OCI-LY1 (cell line): Measurements from ENCODE around the gene JCAD.

Experiments used
- H2AFZ ChIP-seq: fragments of 200-600 bp; sonication (generic), shearing (Covaris generic); 2 replicates; pipeline ENCODE4 v1.6.0; 2014; ENCODE audit warnings: antibody characterized with exemption, mild to moderate bottlenecking, low read length
- H3F3A ChIP-seq: fragments of 200-600 bp; sonication (generic), shearing (Covaris generic); 2 replicates; pipeline ENCODE4 v1.6.0; 2014; ENCODE audit warnings: mild to moderate bottlenecking, antibody characterized with exemption, low read length, moderate library complexity; ENCODE audit not compliant: insufficient read depth
- H3K27ac ChIP-seq: fragments of 200-600 bp; sonication (generic); 2 replicates; pipeline ENCODE4 v1.5.1; 2014; ENCODE audit warnings: low read length, mixed run types, mild to moderate bottlenecking, low read depth; ENCODE audit not compliant: poor library complexity, severe bottlenecking
- H3K27me3 ChIP-seq: fragments of 200-600 bp; sonication (generic); 2 replicates; pipeline ENCODE4 v1.6.0; 2014; ENCODE audit warnings: antibody characterized with exemption, mild to moderate bottlenecking, low read length, moderate library complexity; ENCODE audit not compliant: insufficient read depth
- H3K36me3 ChIP-seq: fragments of 200-600 bp; sonication (generic); 2 replicates; pipeline ENCODE4 v1.6.1; 2014; ENCODE audit warnings: mild to moderate bottlenecking, antibody characterized with exemption, low read length, moderate library complexity, mixed read lengths; ENCODE audit not compliant: insufficient read depth
- H3K4me1 ChIP-seq: fragments of 200-600 bp; sonication (generic); 2 replicates; pipeline ENCODE4 v1.5.1; 2014; ENCODE audit warnings: mild to moderate bottlenecking, low read length, moderate library complexity; ENCODE audit not compliant: insufficient read depth, severe bottlenecking
- H3K4me2 ChIP-seq: fragments of 200-600 bp; sonication (generic), shearing (Covaris generic); 2 replicates; pipeline ENCODE4 v1.6.1; 2014; ENCODE audit warnings: low read length
- H3K4me3 ChIP-seq: fragments of 200-600 bp; sonication (generic); 2 replicates; pipeline ENCODE4 v1.5.1; 2014; ENCODE audit warnings: low read length, low read depth, mild to moderate bottlenecking, mixed read lengths; ENCODE audit not compliant: poor library complexity, severe bottlenecking
- H3K79me2 ChIP-seq: fragments of 200-600 bp; shearing (Covaris generic); 2 replicates; pipeline ENCODE4 v1.6.1; 2016; ENCODE audit warnings: mixed run types, low read length, mixed read lengths; ENCODE audit not compliant: insufficient read depth
- H3K9ac ChIP-seq: fragments of 200-600 bp; sonication (generic), shearing (Covaris generic); 2 replicates; pipeline ENCODE4 v1.6.1; 2014; ENCODE audit warnings: mild to moderate bottlenecking, low read length, mixed read lengths
- H3K9me2 ChIP-seq: fragments of 200-600 bp; sonication (generic), shearing (Covaris generic); 2 replicates; pipeline ENCODE4 v1.6.1; 2014; ENCODE audit warnings: low read depth, mild to moderate bottlenecking, low read length, mixed read lengths
- H3K9me3 ChIP-seq: fragments of 200-600 bp; shearing (Covaris generic); 2 replicates; pipeline ENCODE4 v1.6.1; 2014; ENCODE audit warnings: low read length, mixed read lengths
- H4K20me1 ChIP-seq: fragments of 200-600 bp; sonication (generic), shearing (Covaris generic); 2 replicates; pipeline ENCODE4 v1.6.0; 2016; ENCODE audit warnings: mild to moderate bottlenecking, low read length; ENCODE audit not compliant: insufficient read depth
- EZH2 ChIP-seq: fragments of 200-600 bp; sonication (generic), shearing (Covaris generic); IDR thresholded peaks from 2 replicates; pipeline ENCODE4 v1.8.0; 2017; ENCODE audit warnings: borderline replicate concordance, mixed run types, mild to moderate bottlenecking, antibody characterized with exemption, low read length, moderate library complexity, mixed read lengths
- TF ChIP-seq, protein P1 (sequence below): fragments of 200-600 bp; sonication (generic), shearing (Covaris generic); IDR thresholded peaks from 2 replicates; pipeline ENCODE4 v1.5.1; 2017; ENCODE audit warnings: mild to moderate bottlenecking, antibody characterized with exemption, low read length, moderate library complexity, mixed read lengths

Gene JCAD

DNA sequence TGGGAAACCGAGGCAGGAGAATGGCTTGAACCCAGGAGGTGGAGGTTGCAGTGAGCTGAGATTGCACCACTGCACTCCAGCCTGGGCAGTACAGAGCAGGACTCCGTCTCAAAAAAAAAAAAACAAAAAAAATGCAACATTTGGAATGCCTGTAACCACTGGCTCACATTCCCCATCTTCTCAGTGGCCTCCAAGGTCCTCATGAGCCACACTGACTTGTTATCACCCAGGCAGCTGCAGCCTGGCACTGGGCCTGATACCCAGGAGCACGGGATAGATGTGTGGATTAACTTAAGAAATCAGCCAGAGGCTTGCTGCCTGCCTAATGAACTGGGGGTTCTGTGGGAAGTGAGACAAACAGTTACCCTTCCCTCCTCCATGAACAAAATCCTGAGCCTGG, 23.0 kb downstream of the JCAD start:
- no peaks in the 10 kb centered on the region for H3F3A ChIP-seq
- H3K9me2 ChIP-seq = no peaks in the 10 kb centered on the region
- no peaks in the 10 kb centered on the region for H3K27me3 ChIP-seq
- H3K4me1 ChIP-seq = no peaks in the 10 kb centered on the region
- no peak overlapping the region for H3K4me2 ChIP-seq
- no peaks in the 10 kb centered on the region for H3K9me3 ChIP-seq
- H3K27ac ChIP-seq = no peak overlapping the region
- no peaks in the 10 kb centered on the region for H3K36me3 ChIP-seq
- no peak overlapping the region for H2AFZ ChIP-seq
- TF ChIP-seq, protein P1, sequence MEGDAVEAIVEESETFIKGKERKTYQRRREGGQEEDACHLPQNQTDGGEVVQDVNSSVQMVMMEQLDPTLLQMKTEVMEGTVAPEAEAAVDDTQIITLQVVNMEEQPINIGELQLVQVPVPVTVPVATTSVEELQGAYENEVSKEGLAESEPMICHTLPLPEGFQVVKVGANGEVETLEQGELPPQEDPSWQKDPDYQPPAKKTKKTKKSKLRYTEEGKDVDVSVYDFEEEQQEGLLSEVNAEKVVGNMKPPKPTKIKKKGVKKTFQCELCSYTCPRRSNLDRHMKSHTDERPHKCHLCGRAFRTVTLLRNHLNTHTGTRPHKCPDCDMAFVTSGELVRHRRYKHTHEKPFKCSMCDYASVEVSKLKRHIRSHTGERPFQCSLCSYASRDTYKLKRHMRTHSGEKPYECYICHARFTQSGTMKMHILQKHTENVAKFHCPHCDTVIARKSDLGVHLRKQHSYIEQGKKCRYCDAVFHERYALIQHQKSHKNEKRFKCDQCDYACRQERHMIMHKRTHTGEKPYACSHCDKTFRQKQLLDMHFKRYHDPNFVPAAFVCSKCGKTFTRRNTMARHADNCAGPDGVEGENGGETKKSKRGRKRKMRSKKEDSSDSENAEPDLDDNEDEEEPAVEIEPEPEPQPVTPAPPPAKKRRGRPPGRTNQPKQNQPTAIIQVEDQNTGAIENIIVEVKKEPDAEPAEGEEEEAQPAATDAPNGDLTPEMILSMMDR = no peak
- TF ChIP-seq EZH2 = no peak
- no peaks in the 10 kb centered on the region for H3K79me2 ChIP-seq
- no peak overlapping the region for H3K4me3 ChIP-seq
- H3K9ac ChIP-seq = no peak overlapping the region
- H4K20me1 ChIP-seq = no peaks in the 10 kb centered on the region

DNA sequence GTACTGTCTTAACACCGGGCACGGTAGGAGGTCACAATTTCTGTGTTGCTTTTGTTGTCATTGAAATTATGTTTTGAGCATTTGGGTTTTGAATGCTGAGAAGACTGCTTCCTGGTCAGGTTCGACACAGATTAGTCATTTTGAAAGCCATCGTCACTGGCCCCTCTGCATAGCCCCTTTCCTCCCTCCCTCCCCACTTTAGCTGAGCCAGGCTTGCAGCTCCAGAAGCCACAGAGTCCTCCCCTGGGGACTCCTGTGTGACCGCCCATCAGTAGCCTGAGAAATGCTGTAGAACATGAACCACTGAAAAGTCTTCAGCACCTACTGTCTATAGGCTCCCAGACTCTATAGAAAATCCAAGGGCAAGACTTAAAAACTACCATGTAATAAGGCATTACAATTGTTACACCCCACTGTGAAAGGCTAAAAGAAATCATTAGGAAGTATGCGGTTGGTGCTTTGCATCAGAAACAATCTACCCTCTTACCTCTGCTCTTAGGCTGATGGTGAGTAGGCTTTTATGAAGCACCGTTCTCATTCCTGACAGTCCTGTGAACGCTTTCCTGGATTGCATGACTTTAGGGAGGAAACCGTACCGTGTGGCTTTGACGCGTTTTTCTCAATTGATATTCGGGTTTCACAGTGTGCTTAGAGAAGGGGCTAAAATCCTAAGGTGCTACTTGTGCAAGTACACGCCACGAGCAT, 24.8 kb downstream of the JCAD start:
- Histone ChIP-seq H3F3A (no peaks in the 10 kb centered on the region), H3K36me3 (no peaks in the 10 kb centered on the region), H3K4me3 (no peak overlapping the region), H2AFZ (no peak overlapping the region), H3K4me2 (no peak overlapping the region), H3K27me3 (no peaks in the 10 kb centered on the region), H3K9ac (no peak overlapping the region), H4K20me1 (no peaks in the 10 kb centered on the region), H3K4me1 (no peaks in the 10 kb centered on the region), H3K9me2 (no peaks in the 10 kb centered on the region), H3K79me2 (no peaks in the 10 kb centered on the region), H3K27ac (no peak overlapping the region), H3K9me3 (no peaks in the 10 kb centered on the region)
- no peak for TF ChIP-seq EZH2
- TF ChIP-seq, protein P1 = no peak

DNA sequence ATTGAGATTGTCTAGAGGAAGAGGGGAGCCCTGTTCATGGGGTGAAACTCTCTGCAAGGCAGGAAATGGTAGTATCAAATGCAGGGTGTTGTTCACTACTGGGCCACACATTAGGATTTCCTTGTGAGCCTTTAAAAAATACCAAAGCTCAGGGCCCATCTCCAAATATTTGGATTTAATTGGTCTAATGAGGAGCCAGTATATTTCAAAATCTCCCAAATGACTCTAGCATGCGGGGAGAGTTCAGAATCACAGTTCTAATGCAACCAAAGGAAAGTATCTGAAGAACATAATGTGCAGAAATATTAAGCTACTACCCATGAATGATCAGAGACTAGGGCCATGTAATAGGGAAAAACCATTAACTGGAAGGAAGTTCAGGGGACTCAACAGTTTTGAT, 27.3 kb downstream of the JCAD start:
- Histone ChIP-seq H3K79me2 (no peaks in the 10 kb centered on the region), H3K4me2 (no peak overlapping the region), H4K20me1 (no peaks in the 10 kb centered on the region), H3K9me2 (no peaks in the 10 kb centered on the region), H3F3A (no peaks in the 10 kb centered on the region), H3K4me3 (no peak overlapping the region), H3K9me3 (no peaks in the 10 kb centered on the region), H3K27me3 (no peaks in the 10 kb centered on the region), H3K27ac (no peak overlapping the region), H3K4me1 (peaks cover 11% of the 10 kb centered on the region), H3K36me3 (no peaks in the 10 kb centered on the region), H3K9ac (no peak overlapping the region), H2AFZ (no peak overlapping the region)
- TF ChIP-seq, protein P1 = no peak
